ENCODE data around the gene RPL5.

- no peak for TF ChIP-seq POLR2A (IDR thresholded peaks at IDR 0.05)
- no peak for TF ChIP-seq CTCF (IDR thresholded peaks at IDR 0.05)
Measured at GRCh38 chr1:92848201-92848600, 16.4 kb downstream of the RPL5 start.

Data from lower leg skin (tissue), 3 donors.